T-helper 2 cell treated with Interferon-gamma antibody and Interleukin-4, amounts not matched to agents 5 μg/mL and 100 μg/mL, for 36 hours (primary cell): Measurements from ENCODE around the gene REEP1.
A peak's percentile ranks its signal among the peaks of the same experiment; 100 is the strongest.

Experiments used
- DNase-seq: peaks from one replicate; pipeline ENCODE4 v3.0.0; 2021; ENCODE audit warnings: low spot score
- H3K27ac Mint-ChIP-seq: one replicate; pipeline ENCODE4 v1.8.0; 2021; ENCODE audit warnings: mild to moderate bottlenecking, mixed read lengths
- H3K27me3 Mint-ChIP-seq: one replicate; pipeline ENCODE4 v1.8.0; 2021; ENCODE audit warnings: low read depth, mixed read lengths
- H3K36me3 Mint-ChIP-seq: one replicate; pipeline ENCODE4 v1.8.0; 2021; ENCODE audit warnings: low read depth, mixed read lengths
- H3K4me1 Mint-ChIP-seq: one replicate; pipeline ENCODE4 v1.8.0; 2021; ENCODE audit warnings: low read depth, mixed read lengths
- H3K4me3 Mint-ChIP-seq: one replicate; pipeline ENCODE4 v1.8.0; 2022; ENCODE audit warnings: mild to moderate bottlenecking, moderate library complexity, mixed read lengths
- H3K9me3 Mint-ChIP-seq: one replicate; pipeline ENCODE4 v1.8.0; 2021; ENCODE audit warnings: mixed read lengths

REEP1 gene

DNA sequence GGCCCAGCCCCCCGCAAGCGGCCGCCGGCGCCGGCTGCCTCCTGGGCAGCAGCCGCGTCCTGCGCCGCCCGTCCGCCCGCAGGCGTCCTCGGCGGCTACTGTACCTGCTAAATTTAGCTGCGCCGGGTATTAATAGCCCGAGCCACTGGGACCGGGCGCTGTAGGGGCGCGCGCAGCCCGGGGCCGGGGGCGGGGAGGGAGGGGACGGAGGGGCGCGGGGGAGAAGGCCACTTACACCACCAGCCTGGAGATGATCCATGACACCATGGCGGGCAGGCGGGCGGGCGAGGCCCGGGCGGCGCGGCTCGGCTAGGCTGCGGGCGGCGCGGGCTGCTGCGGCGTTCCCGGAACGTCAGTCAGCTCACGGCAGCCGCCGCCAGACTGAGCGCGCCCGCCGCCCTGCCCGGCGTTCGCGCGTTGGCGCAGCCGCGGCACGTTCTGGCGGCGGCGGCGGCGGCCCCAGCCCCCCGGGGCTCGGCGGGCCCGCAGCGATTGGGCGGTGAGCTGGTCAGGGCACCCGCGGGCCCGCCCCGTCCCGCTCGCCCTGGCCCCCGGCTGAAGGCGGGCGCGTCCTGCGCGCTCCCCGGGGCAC is at the start of gene REEP1:
Gene REEP1 (minus strand): TSS at position 383 of the 592 bp plus-strand sequence. CDS start 116 bp downstream, at position 267.
- Mint-ChIP-seq H3K4me1 (peaks cover 10% of the 10 kb centered on the region), H3K36me3 (peaks cover 1% of the 10 kb centered on the region), H3K4me3 (peak within 1 kb of the TSS; percentile 81), H3K27me3 (peaks cover 76% of the 10 kb centered on the region), H3K9me3 (peaks cover 10% of the 10 kb centered on the region), H3K27ac (no peak within 1 kb of the TSS)
- peak; percentile 22 for DNase-seq

DNA sequence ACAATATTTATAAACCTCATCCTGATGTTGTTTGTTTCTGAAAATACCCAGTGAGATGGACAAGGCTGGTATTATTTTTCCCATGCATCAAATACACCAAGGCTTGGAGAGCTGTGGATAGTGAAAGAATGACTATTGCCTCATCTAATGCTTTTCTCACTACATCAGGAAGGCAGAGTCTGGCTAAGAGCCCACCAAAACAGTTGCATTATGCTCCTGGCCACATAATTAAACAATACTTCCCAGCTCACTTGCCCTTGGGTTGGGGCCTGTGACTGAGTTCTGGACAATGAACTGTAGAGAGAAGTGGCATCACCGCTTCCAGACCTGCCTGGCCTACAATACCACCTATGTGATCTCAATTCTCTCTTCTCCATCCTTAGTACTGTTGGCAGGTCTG is 46.4 kb upstream of the REEP1 start:
- Mint-ChIP-seq H3K27ac (no peak overlapping the region), H3K4me1 (no peaks in the 10 kb centered on the region), H3K36me3 (no peaks in the 10 kb centered on the region)

GRCh38 chr2:86382698-86383097 is 45.3 kb upstream of the REEP1 start:
- Mint-ChIP-seq H3K4me3 (no peak overlapping the region), H3K9me3 (no peaks in the 10 kb centered on the region), H3K4me1 (no peaks in the 10 kb centered on the region), H3K27ac (no peak overlapping the region), H3K27me3 (peaks cover 11% of the 10 kb centered on the region), H3K36me3 (no peaks in the 10 kb centered on the region)
- no peak for DNase-seq

More for the DNA sequence above, 46.4 kb upstream of the REEP1 start:
- no peak for DNase-seq
- Mint-ChIP-seq H3K9me3 (no peaks in the 10 kb centered on the region), H3K27me3 (peaks cover 11% of the 10 kb centered on the region), H3K4me3 (no peak overlapping the region)

GRCh38 chr2:86382108-86382507 is 44.7 kb upstream of the REEP1 start:
- Mint-ChIP-seq H3K4me1 (no peaks in the 10 kb centered on the region), H3K9me3 (no peaks in the 10 kb centered on the region), H3K36me3 (no peaks in the 10 kb centered on the region), H3K27ac (no peak overlapping the region), H3K27me3 (peaks cover 14% of the 10 kb centered on the region), H3K4me3 (no peak overlapping the region)
- DNase-seq, result no peak

DNA sequence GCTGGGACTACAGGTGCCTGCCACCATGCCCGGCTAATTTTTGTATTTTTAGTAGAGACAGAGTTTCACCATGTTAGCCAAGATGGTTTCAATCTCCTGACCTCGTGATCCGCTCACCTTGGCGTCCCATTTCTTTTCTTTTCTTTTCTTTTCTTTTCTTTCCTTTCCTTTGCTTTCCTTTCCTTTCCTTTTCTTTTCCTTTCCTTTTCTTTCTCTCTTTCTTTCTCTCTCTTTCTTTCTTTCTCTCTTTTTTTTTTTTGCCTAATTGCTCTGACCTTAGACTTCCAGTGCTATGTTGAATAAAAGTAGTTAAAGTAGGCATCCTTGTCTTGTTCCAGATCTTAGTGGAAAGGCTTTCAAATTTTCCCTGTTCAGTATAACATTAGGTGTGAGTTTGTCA is 41.0 kb upstream of the REEP1 start:
- Mint-ChIP-seq H3K36me3 (no peaks in the 10 kb centered on the region), H3K4me1 (no peaks in the 10 kb centered on the region), H3K4me3 (no peak overlapping the region), H3K27ac (no peak overlapping the region), H3K27me3 (peaks cover 29% of the 10 kb centered on the region), H3K9me3 (no peaks in the 10 kb centered on the region)
- no peak for DNase-seq

- no peak overlapping the region for H3K27ac Mint-ChIP-seq
Measured at GRCh38 chr2:86375623-86376022, 38.2 kb upstream of the REEP1 start.

DNA sequence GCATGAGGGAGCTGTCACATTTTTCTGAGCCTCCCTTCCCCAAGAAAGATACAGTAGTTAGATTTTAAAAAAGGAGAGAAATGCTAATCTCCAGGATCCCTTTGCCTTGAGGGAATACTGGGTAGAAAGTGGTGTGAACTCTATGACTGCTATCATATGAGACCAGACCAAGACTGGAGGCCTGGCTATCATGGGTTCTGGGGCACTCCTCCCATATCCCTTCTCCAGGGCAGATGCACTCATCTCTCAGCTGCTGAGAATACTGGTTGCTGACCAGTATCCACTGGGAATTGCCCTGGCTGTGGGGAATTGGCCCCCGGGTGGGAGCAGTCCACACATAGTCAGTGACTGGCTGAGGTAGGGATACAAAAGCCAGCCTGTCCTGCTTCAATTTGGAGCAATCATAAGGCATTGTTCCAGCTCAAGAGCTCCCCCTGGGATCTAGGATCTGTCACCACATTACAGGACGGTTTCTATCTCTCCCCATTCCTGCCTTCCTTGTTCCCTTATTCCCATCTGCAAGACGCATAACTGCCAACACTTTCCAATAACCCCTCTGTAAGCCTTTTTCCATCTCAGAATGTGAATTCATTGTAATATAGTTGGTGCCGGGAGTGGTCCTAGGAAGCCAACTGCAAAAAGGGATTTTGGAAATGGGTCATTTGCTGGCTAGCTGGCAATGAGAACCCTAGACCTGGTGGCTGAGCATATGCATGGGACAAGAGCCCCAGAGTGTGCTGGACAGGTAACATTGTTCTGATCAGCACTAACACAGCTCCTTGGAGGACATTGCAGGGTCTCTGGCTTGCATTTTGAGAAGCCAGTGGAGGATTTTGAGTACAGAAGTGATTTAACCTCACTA is 35.4 kb upstream of the REEP1 start:
- Mint-ChIP-seq H3K4me3 (no peak overlapping the region), H3K27me3 (peaks cover 19% of the 10 kb centered on the region), H3K9me3 (peaks cover 18% of the 10 kb centered on the region), H3K4me1 (peaks cover 20% of the 10 kb centered on the region), H3K36me3 (peaks cover 11% of the 10 kb centered on the region), H3K27ac (no peak overlapping the region)
- DNase-seq, result no peak

More at GRCh38 chr2:86375623-86376022, 38.2 kb upstream of the REEP1 start:
- Mint-ChIP-seq H3K36me3 (peaks cover 3% of the 10 kb centered on the region), H3K4me3 (no peak overlapping the region), H3K4me1 (peaks cover 7% of the 10 kb centered on the region), H3K27me3 (peaks cover 30% of the 10 kb centered on the region), H3K9me3 (peaks cover 5% of the 10 kb centered on the region)
- DNase-seq, result no peak

DNA sequence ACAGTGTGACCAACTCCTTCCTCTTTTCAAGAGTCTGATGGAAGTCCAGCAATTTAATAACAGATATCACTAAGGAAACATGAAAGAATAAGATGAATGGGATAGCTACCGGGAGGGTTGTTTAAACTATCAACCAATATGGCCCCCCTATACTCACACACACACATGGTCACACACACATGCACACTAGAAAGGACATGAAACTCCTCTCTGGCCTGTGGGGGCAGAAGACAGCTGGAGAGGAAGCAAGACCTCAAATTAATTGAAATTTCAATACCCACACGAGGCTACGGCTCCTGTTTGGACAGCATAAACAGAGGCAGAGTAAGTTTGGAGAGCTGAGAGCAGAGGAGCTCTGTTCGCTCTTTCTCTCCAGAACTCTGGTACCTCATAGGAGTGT is 34.7 kb upstream of the REEP1 start:
- DNase-seq, result no peak
- H3K27ac Mint-ChIP-seq, result no peak overlapping the region
- peaks cover 18% of the 10 kb centered on the region for H3K9me3 Mint-ChIP-seq
- no peak overlapping the region for H3K4me3 Mint-ChIP-seq
- peaks cover 16% of the 10 kb centered on the region for H3K27me3 Mint-ChIP-seq
- H3K4me1 Mint-ChIP-seq, result peaks cover 24% of the 10 kb centered on the region
- H3K36me3 Mint-ChIP-seq, result peaks cover 11% of the 10 kb centered on the region

DNA sequence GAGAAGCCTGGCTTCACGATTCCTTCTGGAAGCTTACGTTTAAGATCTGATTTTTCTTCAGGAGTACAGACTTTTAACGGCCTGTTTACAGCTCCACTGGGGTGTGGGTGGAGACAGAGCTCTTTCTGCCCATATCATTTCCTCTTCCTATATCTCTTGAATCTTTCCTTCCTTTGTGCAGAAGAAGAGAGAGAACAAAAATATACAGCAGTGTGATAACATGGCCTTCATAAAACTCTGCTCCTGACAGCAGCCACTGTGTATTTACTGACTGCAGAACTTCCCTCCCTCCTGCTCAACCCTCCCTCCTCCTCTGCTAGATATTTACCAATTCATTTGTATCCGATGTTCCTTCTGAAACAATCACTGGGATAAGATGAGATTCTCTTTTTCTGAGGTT is 34.1 kb upstream of the REEP1 start:
- Mint-ChIP-seq H3K36me3 (peaks cover 11% of the 10 kb centered on the region), H3K27ac (peak overlapping the region; percentile 76), H3K27me3 (peaks cover 14% of the 10 kb centered on the region), H3K4me1 (peaks cover 28% of the 10 kb centered on the region), H3K9me3 (peaks cover 18% of the 10 kb centered on the region), H3K4me3 (peak overlapping the region; percentile 80)
- DNase-seq, result no peak

DNA sequence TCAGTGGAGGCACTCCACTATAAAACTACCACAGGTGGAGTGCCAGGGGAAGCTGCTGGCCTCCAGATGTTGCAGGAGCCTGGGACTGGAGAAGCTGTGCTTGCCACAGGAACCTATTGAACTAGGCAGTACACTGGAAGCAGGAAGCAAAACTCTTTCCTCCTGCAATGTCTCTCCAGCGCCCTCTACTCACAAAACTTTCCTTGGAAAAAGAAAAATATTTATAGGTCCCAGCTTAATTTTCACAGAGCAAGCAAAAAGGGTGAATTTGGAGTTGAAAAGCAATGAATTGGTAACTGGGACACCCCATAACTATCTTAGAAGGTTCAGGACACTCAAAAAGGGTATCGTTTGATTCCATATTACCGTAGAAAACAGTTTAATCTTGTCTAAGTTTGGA is 33.2 kb upstream of the REEP1 start:
- Mint-ChIP-seq H3K4me3 (no peak overlapping the region), H3K27ac (no peak overlapping the region), H3K27me3 (peaks cover 11% of the 10 kb centered on the region), H3K9me3 (peaks cover 18% of the 10 kb centered on the region), H3K36me3 (peaks cover 11% of the 10 kb centered on the region), H3K4me1 (peaks cover 28% of the 10 kb centered on the region)
- no peak for DNase-seq

DNA sequence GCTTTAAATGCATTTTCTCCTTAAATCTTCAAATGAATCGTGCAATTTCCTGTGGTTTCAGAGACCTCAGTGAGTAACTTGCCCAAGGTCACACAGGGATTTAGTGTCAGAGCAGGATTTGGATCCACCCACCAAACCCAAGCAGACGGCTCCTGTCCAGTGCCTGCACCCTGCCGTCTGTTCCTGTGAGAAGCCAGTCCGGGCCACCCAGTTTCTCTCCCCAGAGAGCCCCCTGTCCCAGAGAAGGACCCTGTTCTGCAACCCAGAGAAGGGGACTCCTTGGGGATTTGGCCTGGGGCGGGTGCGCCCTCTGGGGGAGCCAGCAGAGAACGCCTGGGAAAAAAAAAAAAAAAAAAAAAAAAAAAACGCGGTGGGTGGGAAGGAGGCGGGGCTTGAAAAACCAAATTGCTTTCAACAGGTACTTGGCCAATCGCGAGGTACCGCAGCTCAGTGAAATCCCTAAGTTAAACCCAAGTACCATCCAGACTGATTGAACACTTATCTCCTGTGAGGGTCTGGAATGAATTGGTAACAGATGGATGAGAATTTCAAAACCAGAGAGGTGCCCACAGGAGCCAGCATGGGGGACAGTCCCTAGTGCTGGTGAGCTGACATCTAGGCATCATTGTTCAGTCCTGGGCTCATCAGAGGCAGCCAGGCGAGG is 30.9 kb upstream of the REEP1 start:
- Mint-ChIP-seq H3K9me3 (peaks cover 18% of the 10 kb centered on the region), H3K36me3 (peaks cover 11% of the 10 kb centered on the region), H3K27me3 (peaks cover 2% of the 10 kb centered on the region), H3K27ac (peak overlapping the region; percentile 53), H3K4me1 (peaks cover 31% of the 10 kb centered on the region), H3K4me3 (peak overlapping the region; percentile 55)
- peak; percentile 25 for DNase-seq

DNA sequence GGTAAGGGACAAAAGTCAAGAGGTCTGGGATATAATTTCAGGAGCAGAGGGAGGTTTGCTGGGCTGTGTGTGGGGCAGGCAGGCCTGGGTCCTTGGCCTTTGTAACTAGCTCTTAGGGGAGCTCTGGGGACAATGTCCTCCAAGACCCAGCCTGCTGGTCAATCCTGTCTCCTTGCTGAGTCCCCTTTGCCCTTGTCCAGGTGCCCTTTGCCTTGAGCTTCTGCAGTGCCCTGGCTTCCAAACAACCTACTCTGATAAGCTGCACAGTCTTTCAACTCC is 30.0 kb upstream of the REEP1 start:
- no peaks in the 10 kb centered on the region for H3K27me3 Mint-ChIP-seq
- no peak overlapping the region for H3K4me3 Mint-ChIP-seq
- H3K36me3 Mint-ChIP-seq, result peaks cover 11% of the 10 kb centered on the region
- no peak for DNase-seq
- H3K4me1 Mint-ChIP-seq, result peaks cover 31% of the 10 kb centered on the region
- H3K27ac Mint-ChIP-seq, result no peak overlapping the region
- H3K9me3 Mint-ChIP-seq, result peaks cover 18% of the 10 kb centered on the region

- H3K4me3 Mint-ChIP-seq, result no peak overlapping the region
- H3K27ac Mint-ChIP-seq, result no peak overlapping the region
- H3K36me3 Mint-ChIP-seq, result peaks cover 11% of the 10 kb centered on the region
- H3K4me1 Mint-ChIP-seq, result peaks cover 31% of the 10 kb centered on the region
- DNase-seq, result no peak
- peaks cover 18% of the 10 kb centered on the region for H3K9me3 Mint-ChIP-seq
- no peaks in the 10 kb centered on the region for H3K27me3 Mint-ChIP-seq
Measured at GRCh38 chr2:86366651-86367498, 29.4 kb upstream of the REEP1 start.
